ENCODE data around the gene PAQR5. TPM values are rescaled to one million over a fixed set of nuclear protein-coding genes. Genes with fewer than 3 reads are reported as not detected.
"Not testable (repeated sequence)": the region's sequence is repeated elsewhere in the genome, so short reads cannot be mapped to it uniquely, and the experiment has no call there.

The PAQR5 gene
- total and polyA plus RNA-seq, 4 donors, result 2.3 to 22.6 (median 10.5) TPM

DNA sequence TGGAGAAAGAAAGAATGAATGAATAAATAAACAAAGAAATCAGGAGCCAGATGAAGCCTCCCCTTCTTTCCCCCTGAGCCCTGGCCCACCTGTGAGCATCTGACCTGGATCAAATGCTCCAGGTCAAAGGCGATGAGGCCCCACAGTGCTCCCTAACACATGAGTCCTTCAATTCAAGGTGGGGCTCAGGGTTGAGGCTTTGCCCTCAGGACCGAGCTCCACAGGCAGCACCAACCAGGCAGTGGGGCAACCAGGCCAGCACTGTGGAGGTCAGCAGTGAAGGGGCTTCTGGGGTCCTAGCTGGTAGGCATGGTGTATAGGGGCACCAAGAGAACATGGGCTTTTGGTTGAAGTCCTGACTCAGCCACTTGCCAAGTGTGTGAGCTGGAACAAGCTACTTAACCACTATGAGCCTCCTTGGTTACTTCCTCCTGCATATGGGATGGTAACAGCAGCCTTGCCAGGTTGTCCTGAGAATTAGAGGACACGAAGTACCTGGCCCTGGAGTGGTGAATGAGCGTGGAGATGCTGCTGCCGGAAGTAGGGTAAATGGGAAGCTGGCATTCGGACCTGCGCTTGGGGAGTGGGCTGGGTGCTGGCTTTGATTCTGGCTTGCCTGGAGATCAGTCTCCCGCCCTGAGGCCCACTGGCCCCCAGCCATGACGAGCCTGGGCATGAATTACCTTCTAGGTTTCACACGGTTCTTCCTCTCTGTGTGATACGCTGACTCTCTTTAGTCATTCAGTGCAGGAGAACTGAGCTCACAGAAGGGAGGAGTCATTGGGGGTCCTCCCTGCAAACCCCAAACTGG, 10.0 kb upstream of the PAQR5 start:
- no peak overlapping the region for H3K4me3 ChIP-seq
- peak overlapping the region in 1 of 2 donors; percentile 70 for H3K27ac ChIP-seq (ENCODE audit: low read depth in 1 of 2, low read length in 1 of 2)
- no peak for DNase-seq
- no peaks in the 10 kb centered on the region for H3K9me3 ChIP-seq (ENCODE audit: control insufficient read depth in 4 of 4, insufficient read depth in 3 of 4, low read length in 3 of 4)
- TF ChIP-seq, protein P1, sequence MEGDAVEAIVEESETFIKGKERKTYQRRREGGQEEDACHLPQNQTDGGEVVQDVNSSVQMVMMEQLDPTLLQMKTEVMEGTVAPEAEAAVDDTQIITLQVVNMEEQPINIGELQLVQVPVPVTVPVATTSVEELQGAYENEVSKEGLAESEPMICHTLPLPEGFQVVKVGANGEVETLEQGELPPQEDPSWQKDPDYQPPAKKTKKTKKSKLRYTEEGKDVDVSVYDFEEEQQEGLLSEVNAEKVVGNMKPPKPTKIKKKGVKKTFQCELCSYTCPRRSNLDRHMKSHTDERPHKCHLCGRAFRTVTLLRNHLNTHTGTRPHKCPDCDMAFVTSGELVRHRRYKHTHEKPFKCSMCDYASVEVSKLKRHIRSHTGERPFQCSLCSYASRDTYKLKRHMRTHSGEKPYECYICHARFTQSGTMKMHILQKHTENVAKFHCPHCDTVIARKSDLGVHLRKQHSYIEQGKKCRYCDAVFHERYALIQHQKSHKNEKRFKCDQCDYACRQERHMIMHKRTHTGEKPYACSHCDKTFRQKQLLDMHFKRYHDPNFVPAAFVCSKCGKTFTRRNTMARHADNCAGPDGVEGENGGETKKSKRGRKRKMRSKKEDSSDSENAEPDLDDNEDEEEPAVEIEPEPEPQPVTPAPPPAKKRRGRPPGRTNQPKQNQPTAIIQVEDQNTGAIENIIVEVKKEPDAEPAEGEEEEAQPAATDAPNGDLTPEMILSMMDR (IDR thresholded peaks at IDR 0.05; ENCODE audit: control extremely low read depth, extremely low read depth), result no peak
- no peaks in the 10 kb centered on the region for H3K27me3 ChIP-seq (ENCODE audit: control insufficient read depth in 3 of 3, insufficient read depth in 3 of 3, low read length in 2 of 3)
- no peaks in the 10 kb centered on the region for H3K36me3 ChIP-seq (ENCODE audit: control insufficient read depth in 4 of 4, insufficient read depth in 4 of 4, low read length in 4 of 4)
- ATAC-seq (ENCODE audit: insufficient read depth, low FRiP score), result peak; percentile 42
- H3K9ac ChIP-seq (ENCODE audit: insufficient read depth in 1 of 2, low read length in 2 of 2), result no peak overlapping the region
- WGBS, 2 donors, result 64 to 83% methylated on average over 11 of the region's 11 CpGs
- peaks cover 0 to 29% (median 13%) of the 10 kb centered on the region in 5 donors for H3K4me1 ChIP-seq (ENCODE audit: control insufficient read depth in 5 of 5, insufficient read depth in 5 of 5, low read length in 5 of 5)

DNA sequence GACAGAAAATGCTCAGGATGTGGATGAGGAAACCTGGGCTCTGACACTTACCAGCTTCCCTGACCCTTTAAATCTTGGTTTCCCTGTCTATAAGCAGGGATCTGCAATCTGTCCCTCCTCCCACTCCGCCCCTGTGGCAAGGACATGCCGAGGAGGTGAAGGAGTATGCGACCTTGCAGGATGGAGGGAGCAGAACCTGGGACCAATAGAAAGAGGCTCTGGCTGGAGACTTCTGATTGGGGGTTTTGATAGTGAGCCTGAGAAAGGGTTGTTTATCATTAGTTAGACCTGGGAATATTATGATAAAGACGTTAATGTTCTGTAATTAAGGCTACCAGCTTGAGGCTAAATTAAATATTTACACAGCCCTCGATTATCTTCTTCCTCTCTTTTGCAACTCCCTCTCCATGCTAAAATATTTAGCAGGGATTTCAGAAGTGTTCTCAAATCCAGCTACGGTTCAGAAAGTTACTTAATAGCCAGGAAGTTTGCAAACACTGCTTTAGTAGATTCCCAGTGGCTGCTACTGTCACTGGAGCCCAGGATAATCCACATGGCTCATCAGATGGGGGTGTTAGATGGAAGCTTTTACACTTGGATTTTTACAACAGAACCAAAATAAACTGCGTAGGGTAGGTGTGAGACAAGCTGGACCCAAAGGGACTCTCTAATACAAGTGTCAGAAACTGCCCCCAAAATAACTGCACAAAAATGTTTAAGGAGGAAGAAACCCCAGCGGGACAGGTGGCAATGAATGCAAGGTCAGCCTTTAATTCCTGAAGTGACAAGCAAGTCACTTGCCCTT, 9.2 kb upstream of the PAQR5 start:
- peak in 2 of 3 donors; percentile 52 to 73 for DNase-seq
- Histone ChIP-seq H3K36me3 (ENCODE audit: control insufficient read depth in 4 of 4, insufficient read depth in 4 of 4, low read length in 4 of 4) (no peaks in the 10 kb centered on the region), H3K9me3 (ENCODE audit: control insufficient read depth in 4 of 4, insufficient read depth in 3 of 4, low read length in 3 of 4) (no peaks in the 10 kb centered on the region), H3K9ac (ENCODE audit: insufficient read depth in 1 of 2, low read length in 2 of 2) (peak overlapping the region in 1 of 2 donors; percentile 34), H3K27ac (ENCODE audit: low read depth in 1 of 2, low read length in 1 of 2) (peak overlapping the region in 1 of 2 donors; percentile 70), H3K27me3 (ENCODE audit: control insufficient read depth in 3 of 3, insufficient read depth in 3 of 3, low read length in 2 of 3) (no peaks in the 10 kb centered on the region), H3K4me1 (ENCODE audit: control insufficient read depth in 5 of 5, insufficient read depth in 5 of 5, low read length in 5 of 5) (peaks cover 0 to 29% (median 13%) of the 10 kb centered on the region in 5 donors), H3K4me3 (no peak overlapping the region)
- TF ChIP-seq, protein P1 (IDR thresholded peaks at IDR 0.05; ENCODE audit: control extremely low read depth, extremely low read depth), result no peak
- 41 to 54% methylated on average over 8 of the region's 8 CpGs for WGBS, 2 donors
- ATAC-seq (ENCODE audit: insufficient read depth, low FRiP score), result peak; percentile 36

DNA sequence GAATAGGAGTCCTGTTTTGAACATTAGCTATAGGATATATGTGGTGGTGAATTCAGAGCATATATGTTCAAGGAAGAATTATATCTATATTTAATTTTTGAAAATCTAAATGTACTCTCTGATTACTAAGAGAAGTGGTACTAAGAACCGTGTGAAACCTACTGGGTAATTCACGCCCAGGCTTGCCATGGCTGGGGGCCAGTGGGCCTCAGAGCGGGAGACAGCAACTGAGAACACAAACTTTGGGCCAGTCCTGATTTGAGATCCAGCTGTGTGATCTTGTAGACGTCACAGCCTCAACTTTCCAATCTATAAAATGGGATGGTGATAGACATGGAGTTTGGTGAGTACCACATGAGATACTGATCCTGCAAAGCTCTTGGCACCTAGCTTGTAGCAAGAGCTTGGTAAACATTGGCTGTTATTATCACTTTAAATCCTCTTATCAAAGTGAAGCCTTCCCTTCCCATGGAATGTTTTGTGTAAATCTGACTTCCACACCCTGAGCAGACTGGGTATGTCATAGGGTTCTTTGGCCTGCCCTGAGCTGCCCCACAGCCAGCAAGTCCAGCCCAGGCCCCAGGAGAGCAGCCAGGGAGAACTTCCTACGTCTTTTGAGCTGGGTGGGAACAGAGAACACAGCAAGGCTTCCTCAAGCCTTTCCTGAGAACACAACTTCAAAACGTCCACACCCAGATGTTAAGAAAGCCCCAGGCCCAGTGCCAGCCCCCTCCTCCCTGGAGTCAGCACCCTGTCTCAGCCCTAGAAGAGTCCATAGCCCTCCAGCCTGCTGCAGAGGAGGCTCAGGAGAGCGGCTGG, 8.2 kb upstream of the PAQR5 start:
- Histone ChIP-seq H3K4me1 (ENCODE audit: control insufficient read depth in 5 of 5, insufficient read depth in 5 of 5, low read length in 5 of 5) (peaks cover 0 to 29% (median 13%) of the 10 kb centered on the region in 5 donors), H3K36me3 (ENCODE audit: control insufficient read depth in 4 of 4, insufficient read depth in 4 of 4, low read length in 4 of 4) (no peaks in the 10 kb centered on the region), H3K9ac (ENCODE audit: insufficient read depth in 1 of 2, low read length in 2 of 2) (no peak overlapping the region), H3K4me3 (no peak overlapping the region), H3K27ac (ENCODE audit: low read depth in 1 of 2, low read length in 1 of 2) (peak overlapping the region in 1 of 2 donors; percentile 75), H3K27me3 (ENCODE audit: control insufficient read depth in 3 of 3, insufficient read depth in 3 of 3, low read length in 2 of 3) (no peaks in the 10 kb centered on the region), H3K9me3 (ENCODE audit: control insufficient read depth in 4 of 4, insufficient read depth in 3 of 4, low read length in 3 of 4) (no peaks in the 10 kb centered on the region)
- TF ChIP-seq, protein P1 (IDR thresholded peaks at IDR 0.05; ENCODE audit: control extremely low read depth, extremely low read depth), result no peak
- DNase-seq (peak in 1 of 3 donors; percentile 24), ATAC-seq (ENCODE audit: insufficient read depth, low FRiP score) (peak; percentile 32)
- WGBS, 2 donors, result 48 to 75% methylated on average over 7 of the region's 7 CpGs

DNA sequence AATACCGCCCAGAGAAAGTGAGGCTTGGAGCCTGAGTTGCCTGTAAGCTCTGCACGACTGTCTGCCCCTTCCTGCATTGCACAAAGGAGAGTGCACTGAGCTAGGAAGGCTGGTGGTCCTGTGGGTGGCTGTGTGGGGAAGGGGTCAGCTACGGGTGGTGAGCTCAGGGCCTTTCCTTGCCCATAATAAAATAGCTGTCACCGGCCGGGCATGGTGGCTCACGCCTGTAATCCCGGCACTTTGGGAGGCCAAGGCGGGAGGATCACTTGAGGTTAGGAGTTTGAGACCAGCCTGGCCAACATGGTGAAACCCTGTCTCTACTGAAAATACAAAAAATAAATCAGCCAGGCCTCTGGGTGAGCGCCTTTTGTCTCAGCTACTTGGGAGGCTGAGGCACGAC, 7.1 kb upstream of the PAQR5 start:
- 93 to 94% methylated on average over 10 of the region's 10 CpGs for WGBS, 2 donors
- peak overlapping the region in 1 of 2 donors; percentile 79 for H3K27ac ChIP-seq (ENCODE audit: low read depth in 1 of 2, low read length in 1 of 2)

More for the DNA sequence above, 7.1 kb upstream of the PAQR5 start:
- H3K4me3 ChIP-seq; H3K9ac ChIP-seq (ENCODE audit: insufficient read depth in 1 of 2, low read length in 2 of 2); H3K36me3 ChIP-seq (ENCODE audit: control insufficient read depth in 4 of 4, insufficient read depth in 4 of 4, low read length in 4 of 4); H3K9me3 ChIP-seq (ENCODE audit: control insufficient read depth in 4 of 4, insufficient read depth in 3 of 4, low read length in 3 of 4); ATAC-seq (ENCODE audit: insufficient read depth, low FRiP score); H3K27me3 ChIP-seq (ENCODE audit: control insufficient read depth in 3 of 3, insufficient read depth in 3 of 3, low read length in 2 of 3); DNase-seq: not testable (repeated sequence)
- peaks cover 0 to 29% (median 13%) of the 10 kb centered on the region in 5 donors for H3K4me1 ChIP-seq (ENCODE audit: control insufficient read depth in 5 of 5, insufficient read depth in 5 of 5, low read length in 5 of 5)
